ENCODE measurements around the gene IMMP2L. TPM values are rescaled to one million over a fixed set of nuclear protein-coding genes. Genes with fewer than 3 reads are reported as not detected.

Gene IMMP2L
- total and polyA plus RNA-seq, 2 of the 13 experiments (the other 11 are each of a cell fraction or from before 2014, with no cell fraction given) = 7.8 to 16.9 TPM

GRCh38 chr7:110938165-110938564, 624.1 kb downstream of the IMMP2L start:
- no peak for DNase-seq (ENCODE audit: low spot score)
- Histone ChIP-seq H3K27ac (ENCODE audit: extremely low read length, insufficient read depth, low read length) (no peak overlapping the region), H4K20me1 (ENCODE audit: insufficient read depth, low read length) (no peaks in the 10 kb centered on the region; the same call in 1 of the 2 replicates), H3K27me3 (ENCODE audit: control insufficient read depth in 1 of 2, insufficient read depth in 2 of 2, low read length in 2 of 2) (no peaks in the 10 kb centered on the region), H2AFZ (ENCODE audit: low read length) (no peak overlapping the region), H3K79me2 (ENCODE audit: insufficient read depth, low read length) (no peaks in the 10 kb centered on the region), H3K9ac (ENCODE audit: insufficient read depth, low read depth, low read length) (no peak overlapping the region), H3K4me1 (ENCODE audit: insufficient read depth, low read length) (peaks cover 9% of the 10 kb centered on the region; the same call in 1 of the 2 replicates), H3K4me2 (ENCODE audit: low read depth, low read length) (no peak overlapping the region), H3K4me3 (replicated peaks in 1 of 3; ENCODE audit: insufficient read depth in 1 of 3, low read depth in 2 of 3, low read length in 3 of 3) (no peak overlapping the region), H3K9me3 (ENCODE audit: low read length) (no peaks in the 10 kb centered on the region), H3K36me3 (replicated peaks in 1 of 2; ENCODE audit: control insufficient read depth in 1 of 2, insufficient read depth in 2 of 2, low read length in 2 of 2) (no peaks in the 10 kb centered on the region)
- 100% methylated on average over 1 of the region's 1 CpG for WGBS (ENCODE audit: low lambda C conversion rate)
- BruUV-seq (replicated peaks) = no TSS peak
- CTCF ChIA-PET (ENCODE audit: low intra/inter-chr PET ratio, low total read pairs) = no interaction called here
- FAIRE-seq = no peak
- intact Hi-C loops (cut with micrococcal nuclease; ENCODE audit: unreplicated experiment) (no loop called here), in situ Hi-C loops (cut with HindIII; ENCODE audit: extremely low pct_ligation_motif_present, low pct_unique_long_range_greater_than_20kb) (no loop called here)
- POLR2A ChIA-PET = no interaction called here
- ATAC-seq = no peak
- TF ChIP-seq UBTF (CRISPR knock-in tag; IDR thresholded peaks at IDR 0.05) = no peak
- TF ChIP-seq NAIF1 (CRISPR knock-in tag; IDR thresholded peaks at IDR 0.05; ENCODE audit: borderline replicate concordance) = no peak
- no peak for TF ChIP-seq ZNF646 (CRISPR knock-in tag; IDR thresholded peaks at IDR 0.05)
- TF ChIP-seq ASH2L (IDR thresholded peaks at IDR 0.05; ENCODE audit: insufficient read length, low read depth, low read length) = no peak
- TF ChIP-seq THYN1 (CRISPR knock-in tag; IDR thresholded peaks at IDR 0.05; ENCODE audit: borderline replicate concordance, low read depth) = no peak
- TF ChIP-seq POLR2G (IDR thresholded peaks at IDR 0.05; ENCODE audit: low read depth, low read length) = no peak
- no peak for TF ChIP-seq TCF7L2 (IDR thresholded peaks at IDR 0.05; ENCODE audit: low read depth, low read length)
- no peak for TF ChIP-seq ZSCAN29 (CRISPR knock-in tag; conservative IDR thresholded peaks at IDR 0.05)
- TF ChIP-seq ZNF746 (CRISPR knock-in tag; IDR thresholded peaks at IDR 0.05) = no peak
- TF ChIP-seq ZNF607 (CRISPR knock-in tag; IDR thresholded peaks at IDR 0.05; ENCODE audit: borderline replicate concordance) = no peak
- no peak for TF ChIP-seq ARNT2 (CRISPR knock-in tag; IDR thresholded peaks at IDR 0.05; ENCODE audit: low read depth)
- no peak for TF ChIP-seq FOXP1 (IDR thresholded peaks at IDR 0.05)
- TF ChIP-seq FOXP1 (CRISPR knock-in tag; IDR thresholded peaks at IDR 0.05) = no peak
- TF ChIP-seq, protein P1, sequence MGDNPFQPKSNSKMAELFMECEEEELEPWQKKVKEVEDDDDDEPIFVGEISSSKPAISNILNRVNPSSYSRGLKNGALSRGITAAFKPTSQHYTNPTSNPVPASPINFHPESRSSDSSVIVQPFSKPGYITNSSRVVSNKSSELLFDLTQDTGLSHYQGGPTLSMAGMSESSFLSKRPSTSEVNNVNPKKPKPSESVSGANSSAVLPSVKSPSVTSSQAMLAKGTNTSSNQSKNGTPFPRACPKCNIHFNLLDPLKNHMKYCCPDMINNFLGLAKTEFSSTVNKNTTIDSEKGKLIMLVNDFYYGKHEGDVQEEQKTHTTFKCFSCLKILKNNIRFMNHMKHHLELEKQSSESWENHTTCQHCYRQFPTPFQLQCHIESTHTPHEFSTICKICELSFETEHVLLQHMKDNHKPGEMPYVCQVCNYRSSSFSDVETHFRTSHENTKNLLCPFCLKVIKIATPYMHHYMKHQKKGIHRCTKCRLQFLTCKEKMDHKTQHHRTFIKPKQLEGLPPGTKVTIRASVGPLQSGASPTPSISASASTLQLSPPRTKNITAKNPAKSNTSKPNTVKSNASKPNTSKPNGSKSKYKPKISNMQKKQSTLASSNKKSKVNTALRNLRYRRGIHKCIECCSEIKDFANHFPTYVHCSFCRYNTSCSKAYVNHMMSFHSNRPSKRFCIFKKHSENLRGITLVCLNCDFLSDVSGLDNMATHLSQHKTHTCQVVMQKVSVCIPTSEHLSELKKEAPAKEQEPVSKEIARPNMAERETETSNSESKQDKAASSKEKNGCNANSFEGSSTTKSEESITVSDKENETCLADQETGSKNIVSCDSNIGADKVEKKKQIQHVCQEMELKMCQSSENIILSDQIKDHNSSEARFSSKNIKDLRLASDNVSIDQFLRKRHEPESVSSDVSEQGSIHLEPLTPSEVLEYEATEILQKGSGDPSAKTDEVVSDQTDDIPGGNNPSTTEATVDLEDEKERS (CRISPR knock-in tag; IDR thresholded peaks at IDR 0.05) = no peak

All from HepG2 (cell line).